GM21367 (cell line): ENCODE data around the gene GOLGA2.

Experiments used
- ATAC-seq: cut with Tn5 transposase; IDR thresholded peaks from one replicate; pipeline ENCODE4 v1.9.1; 2021; ENCODE audit not compliant: unreplicated experiment

Gene GOLGA2, protein sequence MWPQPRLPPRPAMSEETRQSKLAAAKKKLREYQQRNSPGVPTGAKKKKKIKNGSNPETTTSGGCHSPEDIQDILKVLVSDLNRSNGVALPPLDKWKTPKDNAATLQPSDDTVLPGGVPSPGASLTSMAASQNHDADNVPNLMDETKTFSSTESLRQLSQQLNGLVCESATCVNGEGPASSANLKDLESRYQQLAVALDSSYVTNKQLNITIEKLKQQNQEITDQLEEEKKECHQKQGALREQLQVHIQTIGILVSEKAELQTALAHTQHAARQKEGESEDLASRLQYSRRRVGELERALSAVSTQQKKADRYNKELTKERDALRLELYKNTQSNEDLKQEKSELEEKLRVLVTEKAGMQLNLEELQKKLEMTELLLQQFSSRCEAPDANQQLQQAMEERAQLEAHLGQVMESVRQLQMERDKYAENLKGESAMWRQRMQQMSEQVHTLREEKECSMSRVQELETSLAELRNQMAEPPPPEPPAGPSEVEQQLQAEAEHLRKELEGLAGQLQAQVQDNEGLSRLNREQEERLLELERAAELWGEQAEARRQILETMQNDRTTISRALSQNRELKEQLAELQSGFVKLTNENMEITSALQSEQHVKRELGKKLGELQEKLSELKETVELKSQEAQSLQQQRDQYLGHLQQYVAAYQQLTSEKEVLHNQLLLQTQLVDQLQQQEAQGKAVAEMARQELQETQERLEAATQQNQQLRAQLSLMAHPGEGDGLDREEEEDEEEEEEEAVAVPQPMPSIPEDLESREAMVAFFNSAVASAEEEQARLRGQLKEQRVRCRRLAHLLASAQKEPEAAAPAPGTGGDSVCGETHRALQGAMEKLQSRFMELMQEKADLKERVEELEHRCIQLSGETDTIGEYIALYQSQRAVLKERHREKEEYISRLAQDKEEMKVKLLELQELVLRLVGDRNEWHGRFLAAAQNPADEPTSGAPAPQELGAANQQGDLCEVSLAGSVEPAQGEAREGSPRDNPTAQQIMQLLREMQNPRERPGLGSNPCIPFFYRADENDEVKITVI

GRCh38 chr9:128275198-128276007 is at the start of gene GOLGA2:
Gene GOLGA2 (minus strand): TSS chr9:128276007. CDS start chr9:128275976, 31 bp downstream.
- ATAC-seq = peak; percentile 35

GRCh38 chr9:128324401-128324800 is 48.6 kb upstream of the GOLGA2 start:
- ATAC-seq = no peak

DNA sequence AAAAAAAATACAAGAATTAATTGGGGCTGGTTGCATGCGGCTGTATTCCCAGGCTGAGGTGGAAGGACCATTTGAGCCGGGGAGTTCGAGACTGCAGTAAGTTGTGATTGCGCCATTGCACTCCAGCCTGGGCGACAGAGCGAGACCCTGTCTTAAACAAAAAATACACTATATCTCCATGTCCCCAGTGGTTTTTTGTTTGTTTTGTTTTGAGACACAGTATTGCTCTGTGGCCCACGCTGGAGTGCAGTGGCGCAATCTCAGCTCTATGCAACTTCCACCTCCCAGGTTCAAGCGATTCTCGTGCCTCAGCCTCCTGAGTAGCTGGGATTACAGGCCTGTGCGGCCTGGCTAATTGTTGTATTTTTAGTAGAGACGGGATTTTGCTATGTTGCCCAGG is 48.0 kb upstream of the GOLGA2 start:
- ATAC-seq = no peak

DNA sequence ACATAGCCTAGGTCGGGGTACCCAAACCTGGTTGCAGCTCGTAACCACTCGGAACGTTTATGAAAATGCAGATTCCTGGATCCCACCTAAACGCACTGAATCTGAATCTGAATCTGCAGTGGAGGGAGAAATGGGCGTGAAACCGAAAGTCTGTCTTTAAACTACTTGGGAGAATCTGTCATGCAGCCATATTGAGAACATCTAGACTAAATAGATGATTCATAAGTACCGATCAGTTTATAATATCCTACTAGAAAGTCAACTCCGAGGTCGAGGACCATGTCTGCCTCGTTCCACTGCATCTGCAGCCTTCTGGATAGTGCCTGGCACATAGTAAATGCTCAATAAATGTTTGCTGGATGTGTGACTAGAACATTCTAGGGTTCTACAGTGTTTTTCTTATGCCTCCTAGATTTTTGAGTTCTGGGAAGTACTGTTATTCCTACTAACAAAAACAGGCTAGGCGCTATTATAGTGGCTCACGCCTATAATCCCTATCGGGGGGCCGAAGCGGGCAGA is 47.5 kb upstream of the GOLGA2 start:
- no peak for ATAC-seq

DNA sequence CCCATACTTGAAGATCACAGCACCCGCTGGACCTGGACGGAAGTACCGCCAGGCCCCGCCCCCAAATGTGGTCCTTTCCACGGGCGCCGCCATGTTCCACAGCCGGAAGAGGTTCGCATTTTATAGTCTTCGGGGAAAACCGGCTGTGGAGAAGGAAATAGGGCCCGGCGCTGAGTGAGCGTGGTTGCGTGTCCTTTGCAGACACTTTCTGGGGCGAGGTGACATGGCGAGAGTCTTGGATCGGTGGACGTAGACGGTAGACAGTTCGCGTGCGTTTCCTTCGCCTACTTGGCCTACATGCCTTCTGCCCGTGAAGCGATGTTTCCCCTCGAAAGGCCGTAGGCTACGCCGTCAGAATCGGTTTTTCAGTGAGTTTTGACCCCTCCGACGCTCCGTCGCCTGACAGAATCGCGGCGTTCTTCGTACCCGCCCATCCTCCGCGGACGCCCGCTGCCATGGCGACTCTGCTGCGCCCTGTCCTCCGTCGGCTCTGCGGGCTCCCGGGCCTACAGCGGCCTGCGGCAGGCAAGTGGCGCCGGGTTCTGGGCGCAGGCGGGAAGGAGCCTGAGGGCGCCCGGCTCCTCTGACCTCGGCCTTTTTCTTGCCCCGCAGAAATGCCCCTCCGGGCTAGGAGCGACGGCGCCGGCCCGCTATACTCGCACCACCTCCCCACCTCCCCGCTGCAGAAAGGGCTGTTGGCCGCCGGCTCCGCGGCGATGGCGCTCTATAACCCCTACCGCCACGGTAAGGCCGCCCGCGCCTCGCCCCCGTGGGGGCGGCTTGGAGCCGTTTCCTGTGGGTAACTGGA is 46.8 kb upstream of the GOLGA2 start, which contains the start of the genes COQ4 and TRUB2:
COQ4 (plus strand) TSS at position 436 of the 808 bp plus-strand sequence; CDS start at position 456, 20 bp downstream.
TRUB2 (minus strand) TSS at position 44 of the 808 bp plus-strand sequence; CDS start at position 5, 39 bp downstream.
- peak; percentile 69 for ATAC-seq

- peak; percentile 19 for ATAC-seq
These were observed 46.1 kb upstream of the GOLGA2 start for GRCh38 chr9:128321879-128322403.

- no peak for ATAC-seq
These were observed 45.5 kb upstream of the GOLGA2 start for GRCh38 chr9:128321343-128321742.

DNA sequence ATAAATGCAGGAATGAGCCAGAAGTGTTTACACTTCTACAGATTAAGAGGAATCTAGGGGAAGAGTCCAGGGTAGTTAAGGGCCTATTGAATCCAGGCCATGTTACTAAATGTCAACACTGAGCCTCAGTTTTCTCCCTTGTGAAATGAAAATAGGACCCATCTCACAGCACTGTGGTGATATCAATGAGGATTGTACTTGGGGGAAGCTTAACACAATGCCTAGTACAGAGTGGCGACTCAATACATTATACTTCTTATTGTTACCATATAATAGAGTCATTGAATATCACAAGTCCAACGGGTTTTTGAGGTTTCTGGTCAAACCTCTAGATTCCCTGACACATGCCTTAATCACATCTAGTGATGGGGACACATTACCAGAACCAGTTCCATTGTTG is 41.8 kb upstream of the GOLGA2 start:
- no peak for ATAC-seq

- ATAC-seq = no peak
These were observed 40.6 kb upstream of the GOLGA2 start for GRCh38 chr9:128316421-128316820.

DNA sequence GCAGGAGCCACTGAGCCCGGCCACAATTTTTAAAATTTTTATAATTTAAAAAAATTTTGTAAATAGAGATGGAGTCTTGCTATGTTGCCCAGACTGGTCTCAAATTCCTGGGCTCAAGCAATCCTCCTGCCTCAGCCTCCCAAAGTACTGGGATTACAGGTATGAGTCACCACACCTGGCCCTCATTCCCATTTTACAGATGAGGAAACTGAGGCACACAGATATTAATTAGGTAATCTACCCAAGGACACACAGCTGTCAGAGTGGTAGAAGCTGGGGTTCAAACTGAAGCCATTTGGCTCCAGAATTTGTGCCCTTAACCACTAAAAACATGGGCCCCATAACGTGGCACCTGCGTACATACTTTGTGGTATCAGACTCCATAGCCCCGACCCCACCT is 38.9 kb upstream of the GOLGA2 start:
- no peak for ATAC-seq

DNA sequence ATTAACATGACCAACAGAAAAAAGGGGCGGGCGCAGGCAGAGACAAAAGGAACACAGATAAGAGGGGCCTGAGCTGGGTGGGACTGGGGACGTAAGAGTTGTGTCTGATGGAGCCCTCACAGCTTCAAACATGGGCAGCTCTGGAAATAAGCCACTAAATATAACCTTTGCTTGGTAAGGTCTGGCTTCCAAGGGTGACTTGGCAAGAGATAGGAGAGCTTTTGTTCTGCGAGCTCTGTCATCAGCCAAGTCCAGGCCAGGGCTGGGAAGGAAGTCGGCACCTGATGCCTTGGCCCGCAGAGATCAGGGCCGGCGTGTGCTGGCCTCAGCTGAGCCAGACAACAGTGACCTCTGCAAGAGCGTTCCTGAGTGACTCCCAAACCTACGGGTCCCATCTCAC is 34.7 kb upstream of the GOLGA2 start:
- no peak for ATAC-seq

DNA sequence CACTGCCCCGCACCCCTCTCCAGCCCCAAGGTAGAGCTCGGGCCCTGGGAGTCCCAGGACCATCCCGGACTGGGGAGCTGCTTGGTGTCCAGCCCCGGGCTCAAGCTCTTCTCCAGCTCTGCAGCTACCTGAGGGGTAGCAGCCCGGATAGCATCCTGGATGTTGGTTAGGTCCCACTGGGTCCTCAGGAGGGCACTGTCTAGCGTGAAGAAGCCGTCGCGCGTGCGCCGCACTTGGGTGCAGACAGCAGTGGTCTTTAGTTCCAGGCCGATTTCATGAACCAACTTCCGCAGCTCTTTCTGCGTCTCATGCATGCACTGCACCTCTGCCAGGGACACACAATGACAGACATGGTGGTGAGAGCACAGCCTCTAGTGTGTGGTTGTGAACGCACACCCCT is 33.7 kb upstream of the GOLGA2 start:
- ATAC-seq = no peak

DNA sequence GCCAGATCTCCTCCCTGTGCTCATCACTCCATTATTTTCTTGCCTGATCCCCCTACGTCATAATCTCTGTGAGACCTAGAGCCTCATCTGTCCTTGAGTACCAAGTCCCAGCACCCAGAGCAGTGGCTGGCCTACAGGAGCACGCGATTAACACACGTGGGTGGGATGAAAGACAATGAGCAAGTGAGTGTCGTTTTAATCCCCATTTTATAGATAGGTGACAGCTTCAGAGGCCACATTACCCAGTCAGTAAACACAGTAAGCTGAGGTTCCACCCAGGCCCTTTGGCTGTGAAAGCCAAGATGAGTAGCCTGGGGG is 29.1 kb upstream of the GOLGA2 start:
- no peak for ATAC-seq

GRCh38 chr9:128304136-128304970 is 28.5 kb upstream of the GOLGA2 start:
- no peak for ATAC-seq

- no peak for ATAC-seq
These were observed 23.0 kb upstream of the GOLGA2 start for GRCh38 chr9:128298535-128299482.

DNA sequence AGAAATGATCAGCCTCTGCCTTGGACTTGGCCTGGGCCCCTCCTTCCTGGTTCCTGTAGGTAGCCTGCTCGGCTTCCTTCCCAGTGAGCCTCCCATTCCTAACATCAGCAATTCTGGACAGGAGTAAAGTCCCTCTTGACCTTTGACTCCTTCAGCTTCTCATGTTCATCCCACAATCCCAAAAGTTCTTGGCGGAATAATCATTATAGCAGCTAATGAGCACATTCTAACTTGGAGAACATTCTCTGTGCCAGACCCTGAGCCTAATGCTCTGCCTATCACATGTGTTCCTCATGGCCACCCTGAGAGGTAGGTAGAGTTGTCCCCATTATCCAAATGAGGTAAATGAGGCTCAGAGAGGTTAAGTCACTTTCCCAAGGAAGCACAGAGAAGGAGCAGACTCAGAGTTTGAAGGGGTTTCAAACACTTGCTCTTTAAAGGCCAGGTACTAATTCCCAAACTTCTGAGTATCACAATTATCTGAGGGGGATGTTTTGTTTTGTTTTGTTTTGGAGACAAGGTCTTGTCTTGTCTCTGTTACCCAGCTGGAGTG is 21.5 kb upstream of the GOLGA2 start:
- no peak for ATAC-seq
